ENCODE measurements around the gene BLOC1S4.

The BLOC1S4 gene

GRCh38 chr4:6688879-6689505 is 27.0 kb upstream of the BLOC1S4 start:
- DNase-seq (ENCODE audit: extremely low spot score, insufficient read length, low read depth) (peak; percentile 42), FAIRE-seq (peak; percentile 64)

GRCh38 chr4:6689506-6689960 is 26.4 kb upstream of the BLOC1S4 start:
- FAIRE-seq, result no peak
- DNase-seq (ENCODE audit: extremely low spot score, insufficient read length, low read depth), result no peak

DNA sequence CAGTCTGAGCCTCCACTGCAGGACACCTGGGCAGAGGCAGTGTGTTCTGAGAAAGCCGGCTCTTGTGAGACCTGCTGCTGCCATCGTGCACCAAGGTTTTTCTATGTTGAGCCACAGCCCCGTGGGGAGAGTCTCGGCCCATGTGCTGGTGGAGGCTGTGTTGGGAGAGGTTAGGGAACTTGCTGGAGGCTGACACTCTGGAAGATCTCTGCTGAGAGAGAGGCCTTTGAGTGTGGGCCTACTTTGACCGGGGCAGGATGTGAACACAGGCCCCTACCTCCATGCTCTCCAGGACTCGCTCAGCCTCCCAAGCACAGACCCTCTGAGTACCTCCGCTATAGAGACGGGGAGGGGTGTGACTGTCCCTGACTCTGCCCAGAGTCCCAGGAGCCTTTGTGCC is 23.6 kb upstream of the BLOC1S4 start:
- FAIRE-seq (no peak), DNase-seq (ENCODE audit: extremely low spot score, insufficient read length, low read depth) (no peak)

- FAIRE-seq, result no peak
- DNase-seq (ENCODE audit: extremely low spot score, insufficient read length, low read depth), result no peak
Measured at GRCh38 chr4:6692806-6693205, 23.2 kb upstream of the BLOC1S4 start.

- FAIRE-seq, result no peak
- no peak for DNase-seq (ENCODE audit: extremely low spot score, insufficient read length, low read depth)
Measured at GRCh38 chr4:6693231-6694176, 22.5 kb upstream of the BLOC1S4 start, which contains the start of gene S100P. Gene S100P, plus strand, starts transcription at chr4:6693878. Its CDS starts 55 bp downstream, at chr4:6693933.

DNA sequence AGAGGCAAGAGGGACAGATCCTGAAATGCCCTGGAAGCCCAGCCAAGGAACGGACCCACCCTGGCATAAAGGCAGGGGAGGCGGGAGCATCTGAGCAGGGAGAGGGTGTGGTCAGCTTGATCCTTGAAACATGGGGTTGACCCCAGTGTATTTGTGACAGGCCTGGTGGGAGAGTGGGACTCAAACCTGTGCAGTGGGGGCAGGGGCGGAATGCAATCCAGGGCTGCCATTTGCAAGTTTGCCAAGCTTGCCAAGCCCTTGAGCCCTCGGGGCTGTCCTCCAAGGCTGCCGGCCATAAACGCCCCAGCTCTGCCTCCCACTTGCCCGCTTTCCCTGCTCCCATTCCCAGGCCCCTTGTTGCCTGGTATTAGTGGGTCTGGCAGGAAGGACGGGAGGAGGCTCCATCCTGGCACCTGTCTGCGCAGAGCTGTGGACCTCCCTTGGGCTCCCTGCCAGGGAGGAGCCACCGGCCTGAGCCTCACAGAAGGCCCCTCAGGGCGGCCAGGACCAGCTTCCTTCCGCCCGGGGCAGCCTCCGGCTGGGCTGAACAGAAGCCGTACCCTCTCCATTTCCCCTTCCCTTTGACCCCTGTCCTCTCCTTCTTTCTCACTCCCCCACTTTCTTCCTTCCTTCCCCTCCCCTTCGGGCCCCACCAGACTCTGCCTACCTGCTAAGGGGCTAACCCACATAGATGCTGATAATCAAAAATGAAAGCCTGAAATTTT is 21.6 kb upstream of the BLOC1S4 start:
- DNase-seq (ENCODE audit: extremely low spot score, insufficient read length, low read depth) (no peak), FAIRE-seq (no peak)

- DNase-seq (ENCODE audit: extremely low spot score, insufficient read length, low read depth) (no peak), FAIRE-seq (peak; percentile 24)
Measured at GRCh38 chr4:6695660-6696610, 20.0 kb upstream of the BLOC1S4 start.

- FAIRE-seq (no peak), DNase-seq (ENCODE audit: extremely low spot score, insufficient read length, low read depth) (no peak)
Measured at GRCh38 chr4:6696611-6697010, 19.4 kb upstream of the BLOC1S4 start.

DNA sequence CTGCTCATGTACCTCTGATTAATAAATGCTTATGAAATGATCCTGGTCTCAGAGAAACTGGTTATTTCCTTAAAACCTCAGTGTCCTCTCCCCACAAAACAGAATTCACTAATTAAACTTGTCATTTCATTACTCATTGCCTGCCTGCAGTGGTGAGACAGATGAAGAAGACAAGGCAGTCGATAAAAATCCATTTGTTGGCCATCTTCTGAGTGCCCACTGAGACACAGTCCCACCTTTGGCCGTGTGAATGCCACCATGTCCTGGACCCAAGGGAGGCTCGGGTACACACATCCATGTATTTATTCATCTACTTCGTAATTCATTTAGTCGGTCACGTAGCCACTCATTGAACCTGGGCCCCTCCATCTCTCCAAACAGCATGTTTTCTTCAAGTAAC is 18.8 kb upstream of the BLOC1S4 start:
- no peak for DNase-seq (ENCODE audit: extremely low spot score, insufficient read length, low read depth)
- FAIRE-seq, result no peak

GRCh38 chr4:6699388-6699787 is 16.6 kb upstream of the BLOC1S4 start:
- FAIRE-seq, result no peak
- no peak for DNase-seq (ENCODE audit: extremely low spot score, insufficient read length, low read depth)

DNA sequence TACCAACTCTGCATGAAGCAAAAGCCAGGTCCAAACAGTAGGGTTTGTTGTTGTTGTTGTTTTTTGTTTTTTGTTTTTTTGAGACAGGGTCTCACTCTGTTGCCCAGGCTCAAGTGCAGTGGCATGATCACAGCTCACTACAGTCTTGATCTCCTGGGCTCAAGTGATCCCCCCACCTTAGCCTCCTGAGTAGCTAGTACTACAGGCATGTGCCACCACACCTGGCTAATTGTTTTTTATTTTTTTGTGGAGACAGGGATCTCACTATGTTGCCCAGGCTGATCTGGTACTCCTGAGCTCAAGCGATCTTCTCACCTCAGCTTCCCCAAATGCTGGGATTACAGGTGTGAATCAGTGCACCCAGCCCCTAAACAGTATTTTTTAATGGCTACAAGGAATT is 16.1 kb upstream of the BLOC1S4 start:
- no peak for FAIRE-seq
- no peak for DNase-seq (ENCODE audit: extremely low spot score, insufficient read length, low read depth)

- DNase-seq (ENCODE audit: extremely low spot score, insufficient read length, low read depth), result no peak
Measured at GRCh38 chr4:6701371-6701770, 14.6 kb upstream of the BLOC1S4 start.

DNA sequence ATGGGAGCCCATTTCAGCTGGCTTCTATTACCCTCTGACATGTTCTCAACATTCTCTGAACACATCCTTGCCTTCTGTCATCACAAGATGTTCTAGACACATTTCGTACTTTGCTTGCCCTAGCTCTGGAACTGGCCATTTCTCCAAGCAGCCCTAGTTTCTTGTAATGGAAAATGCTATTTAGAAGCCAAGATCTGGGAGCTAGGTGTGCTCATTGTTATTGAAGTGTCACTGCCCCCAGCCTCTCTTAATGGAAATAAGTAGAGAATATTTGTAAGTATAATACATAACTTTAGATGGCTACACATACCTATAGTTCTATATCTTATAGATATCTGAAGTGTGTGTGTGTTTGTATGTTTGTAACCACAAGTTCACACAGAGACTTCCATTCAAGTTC is 13.2 kb upstream of the BLOC1S4 start:
- no peak for DNase-seq (ENCODE audit: extremely low spot score, insufficient read length, low read depth)
- no peak for FAIRE-seq

More at GRCh38 chr4:6701371-6701770, 14.6 kb upstream of the BLOC1S4 start:
- FAIRE-seq, result no peak

DNA sequence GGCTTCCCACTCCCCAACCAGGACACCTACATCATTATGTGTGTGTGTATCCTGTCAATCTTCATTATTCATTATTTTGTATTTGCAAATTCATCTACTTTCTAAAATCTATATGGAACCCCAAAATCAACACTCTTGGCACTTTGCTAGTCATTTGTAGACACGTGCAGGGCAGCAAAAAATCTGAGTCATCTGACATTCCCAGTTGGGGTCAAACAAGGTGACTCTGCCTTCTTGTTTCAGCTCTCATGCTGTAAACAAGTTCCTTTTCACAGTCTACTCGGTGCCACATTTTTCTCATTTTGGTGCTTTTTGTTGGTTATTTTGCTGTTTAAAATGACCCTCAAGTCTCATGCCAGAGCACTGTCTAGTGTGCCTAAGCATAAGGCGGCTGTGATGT is 12.2 kb upstream of the BLOC1S4 start:
- DNase-seq (ENCODE audit: extremely low spot score, insufficient read length, low read depth) (no peak), FAIRE-seq (no peak)

DNA sequence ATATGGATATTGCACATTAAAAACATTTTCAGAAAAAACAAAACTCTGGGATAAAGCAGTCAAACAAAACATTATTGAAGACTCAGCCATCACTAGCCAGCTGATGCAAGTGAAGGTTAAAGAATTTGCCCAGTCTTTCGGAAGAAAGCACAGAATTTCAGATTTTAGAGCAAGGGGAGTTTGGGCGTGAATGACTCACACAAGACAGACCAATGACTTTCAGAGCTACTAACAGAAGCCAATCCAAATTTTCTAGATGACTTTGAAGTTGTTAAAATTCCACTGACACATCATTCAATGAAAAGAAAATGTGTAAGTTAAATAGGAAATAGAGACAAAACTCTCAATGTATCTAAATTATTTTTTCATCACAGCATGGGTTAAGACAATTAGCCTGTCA is 10.3 kb upstream of the BLOC1S4 start:
- DNase-seq (ENCODE audit: extremely low spot score, insufficient read length, low read depth) (no peak), FAIRE-seq (no peak)

GRCh38 chr4:6706173-6706572 is 9.8 kb upstream of the BLOC1S4 start:
- DNase-seq (ENCODE audit: extremely low spot score, insufficient read length, low read depth) (no peak), FAIRE-seq (no peak)

DNA sequence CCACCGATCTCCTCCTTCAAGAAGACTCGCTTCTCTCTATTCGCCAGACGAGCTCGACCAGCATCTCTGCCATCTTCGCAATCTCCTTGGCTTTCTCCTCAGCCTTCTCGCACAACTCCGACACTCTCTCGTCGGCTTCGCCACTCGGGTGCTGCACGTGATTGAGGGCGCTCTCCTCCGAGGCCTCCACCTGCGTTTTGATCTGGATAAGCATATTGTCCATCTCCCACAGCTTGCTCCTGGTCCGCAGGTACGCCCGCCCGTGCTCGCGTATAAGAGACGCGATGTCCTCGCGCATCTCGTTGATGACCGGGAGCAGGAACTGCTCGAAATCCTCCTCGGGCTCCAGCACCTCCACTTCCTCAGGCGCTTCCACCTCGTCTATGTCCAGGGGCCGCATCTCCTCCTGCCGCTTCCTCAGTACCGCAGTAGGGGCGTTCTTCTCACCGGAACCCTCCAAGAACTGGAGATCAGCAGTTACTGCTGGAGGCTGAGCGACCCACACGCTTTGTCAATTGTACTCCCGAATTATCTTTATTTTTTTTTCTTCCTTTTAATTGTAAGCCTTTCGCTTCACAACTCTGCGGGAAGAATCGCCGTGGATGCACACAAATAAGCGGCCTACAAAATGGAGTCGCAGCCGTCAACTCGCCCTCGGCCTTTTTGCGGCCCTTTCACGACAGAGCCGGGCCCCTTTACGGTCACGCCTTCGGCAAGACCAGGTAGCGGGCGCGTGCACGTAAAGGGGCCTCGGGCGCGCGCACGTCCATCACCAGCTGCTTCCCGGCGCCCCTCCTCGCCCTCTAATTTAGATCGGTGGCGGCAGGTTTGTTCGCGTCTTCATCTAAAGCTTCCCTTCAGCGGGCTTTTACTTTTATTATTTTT is 6.5 kb upstream of the BLOC1S4 start, which contains the start of gene MRFAP1L1:
MRFAP1L1 (minus strand) TSS at position 636 of the 885 bp plus-strand sequence; CDS start at position 400, 236 bp downstream.
- FAIRE-seq, result peak; percentile 94
- DNase-seq (ENCODE audit: extremely low spot score, insufficient read length, low read depth), result peak; percentile 83

DNA sequence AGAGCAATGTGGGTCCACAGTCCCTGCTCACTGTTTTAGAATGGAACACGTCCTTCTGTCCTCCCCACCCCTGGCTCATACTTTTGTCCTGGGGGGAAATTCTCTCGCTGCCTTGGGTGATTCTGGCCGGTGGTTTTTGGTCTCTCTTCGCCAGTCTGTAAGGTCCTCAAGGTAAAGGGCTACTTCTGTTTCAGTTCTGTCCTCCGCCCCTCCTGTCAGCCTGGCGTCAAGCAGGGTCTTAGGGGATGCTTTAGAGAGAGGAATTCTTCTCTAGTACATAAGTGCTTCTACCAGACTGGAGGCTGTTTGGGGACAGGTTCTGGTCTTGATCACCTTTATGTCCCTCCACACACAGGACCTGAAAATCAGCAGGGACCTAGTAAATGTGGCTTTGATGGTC is 5.7 kb upstream of the BLOC1S4 start:
- no peak for DNase-seq (ENCODE audit: extremely low spot score, insufficient read length, low read depth)
- no peak for FAIRE-seq

All from GM18507 (cell line).